Endothelial cell of umbilical vein (primary cell): ENCODE measurements around the gene MNDA. TPM values are rescaled to one million over a fixed set of nuclear protein-coding genes. Genes with fewer than 3 reads are reported as not detected.

Source experiments
- BruUV-seq: library from RNA; stranded (reverse); fragments of 400-500 nt; replicated peaks from 2 replicates; lab custom pipeline; 2021; lab: Mats Ljungman, UMichigan
- CTCF ChIA-PET: fragments of 300-600, 350-600 bp; sonication (Branson Sonifier 250); formaldehyde crosslinking; loops from one replicate; lab custom pipeline; 2021; ENCODE audit warnings: antibody characterized with exemption, inconsistent platforms; lab: Charles Lee
- POLR2A ChIA-PET: fragments of 300-600, 350-600 bp; sonication (Branson Sonifier 250); formaldehyde crosslinking; loops from one replicate; lab custom pipeline; 2021; ENCODE audit warnings: antibody characterized with exemption, inconsistent platforms; lab: Charles Lee
- DNase-seq: peaks from one replicate; pipeline ENCODE4 v3.0.0-alpha.2; 2011; ENCODE audit warnings: low read depth, low spot score
- FAIRE-seq: peaks from 2 replicates; lab custom pipeline; 2011; peaks lifted over from hg19 to GRCh38; lab: Jason Lieb, UNC
- H2AFZ ChIP-seq: 2 replicates; pipeline ENCODE4 v1.6.0; 2012; ENCODE audit warnings: low read depth, low read length, control low read depth, inconsistent platforms
- H3K27ac ChIP-seq: 2 replicates; pipeline ENCODE4 v1.5.1; 2011; ENCODE audit warnings: low read depth, mild to moderate bottlenecking, control low read depth, low read length, moderate library complexity; ENCODE audit not compliant: insufficient read depth
- H3K27me3 ChIP-seq, 2 experiments: 2 replicates each; pipeline versions ENCODE4 v1.6.0 to v1.6.1; 2011; ENCODE audit warnings: low read length in 2 of 2, mixed read lengths in 1 of 2; ENCODE audit not compliant: control insufficient read depth in 2 of 2, insufficient read depth in 2 of 2
- H3K36me3 ChIP-seq, 2 experiments: 2 replicates in 1 of 2; 3 replicates in 1 of 2; pipeline ENCODE4 v1.5.1; 2011; ENCODE audit warnings: low read length in 2 of 2, mild to moderate bottlenecking in 1 of 2, moderate library complexity in 1 of 2; ENCODE audit not compliant: control insufficient read depth in 2 of 2, insufficient read depth in 2 of 2; ENCODE audit errors: extremely low read depth in 1 of 2
- H3K4me1 ChIP-seq: 3 replicates; pipeline ENCODE4 v1.5.1; 2011; ENCODE audit warnings: mild to moderate bottlenecking, low read length; ENCODE audit not compliant: control insufficient read depth, insufficient read depth; ENCODE audit errors: extremely low read depth
- H3K4me2 ChIP-seq: 2 replicates; pipeline ENCODE4 v1.6.1; 2011; ENCODE audit warnings: low read length, control low read depth, mixed read lengths; ENCODE audit not compliant: insufficient read depth
- H3K4me3 ChIP-seq, 3 experiments: fragments of 200-600 bp in 1 of 3; sonication (generic), shearing (Covaris generic) in 1 of 3; replicated peaks in 1 of 3; 2 replicates each; pipeline ENCODE4 v1.5.1; 2011 to 2016; ENCODE audit warnings: control low read depth in 3 of 3, low read length in 3 of 3, mild to moderate bottlenecking in 2 of 3, inconsistent platforms in 1 of 3, low read depth in 1 of 3, moderate library complexity in 1 of 3; ENCODE audit not compliant: insufficient read depth in 1 of 3
- H3K79me2 ChIP-seq: 2 replicates; pipeline ENCODE4 v1.6.0; 2012; ENCODE audit warnings: low read length, inconsistent platforms; ENCODE audit not compliant: control insufficient read depth, insufficient read depth
- H3K9ac ChIP-seq: replicated peaks from 2 replicates; pipeline ENCODE3; 2011; ENCODE audit warnings: low read length, control low read depth; ENCODE audit not compliant: insufficient read depth; ENCODE audit errors: extremely low read depth
- H3K9me1 ChIP-seq: replicated peaks from 3 replicates; pipeline ENCODE4 v1.6.0; 2011; ENCODE audit warnings: mild to moderate bottlenecking, low read length; ENCODE audit not compliant: control insufficient read depth, insufficient read depth; ENCODE audit errors: extremely low read depth
- H3K9me3 ChIP-seq: replicated peaks from 2 replicates; pipeline ENCODE4 v1.5.1; 2012; ENCODE audit warnings: low read length, inconsistent platforms; ENCODE audit not compliant: control insufficient read depth, insufficient read depth
- H4K20me1 ChIP-seq: replicated peaks from 2 replicates; pipeline ENCODE3; 2011; ENCODE audit warnings: mild to moderate bottlenecking, low read length; ENCODE audit not compliant: control insufficient read depth, insufficient read depth; ENCODE audit errors: extremely low read depth
- FOS ChIP-seq: IDR thresholded peaks from 2 replicates; pipeline ENCODE4 v1.6.1; 2011; ENCODE audit warnings: mild to moderate bottlenecking, low read length, moderate library complexity, borderline replicate concordance; ENCODE audit not compliant: insufficient read depth
- JUN ChIP-seq: IDR thresholded peaks from 2 replicates; pipeline ENCODE4 v1.6.1; 2011; ENCODE audit warnings: borderline replicate concordance, low read depth; ENCODE audit not compliant: insufficient read length, insufficient read depth
- MAX ChIP-seq: IDR thresholded peaks from 2 replicates; pipeline ENCODE4 v1.6.1; 2011; ENCODE audit not compliant: insufficient read depth, insufficient read length
- MYC ChIP-seq: IDR thresholded peaks from one replicate; pipeline ENCODE4 v1.6.1; 2011; ENCODE audit warnings: mild to moderate bottlenecking, low read depth, low read length
- dilution Hi-C: fragments of 300-500 bp; cut with MboI; formaldehyde crosslinking; loops from one replicate; pipeline ENCODE4 v1.15.0; 2019; ENCODE audit warnings: low sequenced_read_pairs; ENCODE audit not compliant: extremely low pct_ligation_motif_present
- intact Hi-C: fragments of 100-400 bp; cut with micrococcal nuclease; formaldehyde crosslinking; loops from one replicate; pipeline ENCODE4 v1.10.0; 2022
- polyA plus RNA-seq, 4 experiments: library from polyadenylated mRNA; depleted of rRNA in 3 of 4; stranded (reverse) in 3 of 4; unstranded in 1 of 4; fragments of >200 nt; gene quantifications; 2 replicates each; pipeline versions ENCODE4 v1.2.1 to v1.2.3, GENCODE V29; 2011 to 2012; ENCODE audit warnings: missing spikeins in 1 of 4
- small RNA-seq: library from RNA; depleted of rRNA; stranded (forward); fragments of <200 nt; gene quantifications from one replicate; pipeline ENCODE3, GENCODE V24; 2012; ENCODE audit warnings: low replicate concordance, low read depth; ENCODE audit not compliant: insufficient read depth, insufficient read length
- total RNA-seq: library from RNA; stranded (reverse); gene quantifications from 2 replicates; pipeline ENCODE4 v1.2.3, GENCODE V29; 2021

MNDA gene
- total and polyA plus RNA-seq, 2 donors (not counting 3 experiments of a cell fraction or from before 2014, with no cell fraction given), result not detected

DNA sequence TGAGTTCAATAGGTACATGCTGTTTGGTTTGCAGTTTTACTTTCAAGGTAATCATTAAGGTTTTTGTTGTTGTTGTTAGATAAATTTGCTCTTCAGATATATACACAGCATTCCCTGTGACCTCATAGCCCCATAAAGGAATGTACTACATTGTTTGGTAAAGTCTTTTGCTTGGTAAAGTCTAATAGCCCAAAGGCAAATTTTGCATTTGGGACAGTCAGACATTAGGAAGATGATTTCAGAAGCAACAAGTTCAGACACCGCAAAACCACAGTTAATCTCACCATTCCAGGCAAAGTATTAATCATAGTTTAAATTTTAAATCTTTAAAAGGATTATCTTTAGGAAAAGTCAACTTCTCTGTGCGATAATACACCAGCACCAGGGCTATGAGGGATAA, 67.6 kb downstream of the MNDA start:
- POLR2A ChIA-PET, result no interaction called here
- intact Hi-C loops (no loop called here), dilution Hi-C loops (no loop called here)
- no peaks in the 10 kb centered on the region for H3K9me3 ChIP-seq
- CTCF ChIA-PET, result no interaction called here
- H4K20me1 ChIP-seq, result no peaks in the 10 kb centered on the region
- FAIRE-seq, result no peak
- H3K36me3 ChIP-seq, result no peaks in the 10 kb centered on the region
- no peak overlapping the region for H3K9ac ChIP-seq
- H3K4me3 ChIP-seq, result no peak overlapping the region
- H3K9me1 ChIP-seq, result no peaks in the 10 kb centered on the region
- H2AFZ ChIP-seq, result no peak overlapping the region
- H3K79me2 ChIP-seq, result no peaks in the 10 kb centered on the region
- no peaks in the 10 kb centered on the region for H3K27me3 ChIP-seq
- H3K4me1 ChIP-seq, result no peaks in the 10 kb centered on the region
- H3K4me2 ChIP-seq, result no peak overlapping the region
- BruUV-seq, result no TSS peak
- no peak overlapping the region for H3K27ac ChIP-seq
- TF ChIP-seq JUN (no peak), FOS (no peak), MYC (no peak), MAX (no peak)
- no peak for DNase-seq

Small RNA genes lying within 50 kb of the gene (small RNA-seq; reads per million reads assigned to genes)
- not detected for gene OR2AQ1P

Other genes starting within 250 kb of the MNDA start
- gene OR10Z1, start 226.1 kb upstream of the MNDA start, total RNA-seq, result not detected in 2 replicates
- gene OR10Z1, start 226.1 kb upstream of the MNDA start, polyA plus RNA-seq, result not detected in 2 replicates
- 0.48 and 0.84 TPM in 2 replicates for gene SPTA1, start 144.6 kb upstream of the MNDA start, total RNA-seq
- gene SPTA1, start 144.6 kb upstream of the MNDA start, polyA plus RNA-seq, result 0.01 and 0.11 TPM in 2 replicates
- not detected in 2 replicates for gene OR6K2, start 130.7 kb upstream of the MNDA start, total RNA-seq
- gene OR6K2, start 130.7 kb upstream of the MNDA start, polyA plus RNA-seq, result not detected in 2 replicates
- not detected in 2 replicates for gene OR6K3, start 110.6 kb upstream of the MNDA start, total RNA-seq
- not detected in 2 replicates for gene OR6K3, start 110.6 kb upstream of the MNDA start, polyA plus RNA-seq
- gene OR6K6, start 76.6 kb upstream of the MNDA start, total RNA-seq, result not detected in 2 replicates
- not detected in 2 replicates for gene OR6K6, start 76.6 kb upstream of the MNDA start, polyA plus RNA-seq
- not detected in 2 replicates for gene OR6N1, start 59.2 kb upstream of the MNDA start, total RNA-seq
- gene OR6N1, start 59.2 kb upstream of the MNDA start, polyA plus RNA-seq, result not detected in 2 replicates
- gene OR6N2, start 50.1 kb upstream of the MNDA start, total RNA-seq, result not detected in 2 replicates
- gene OR6N2, start 50.1 kb upstream of the MNDA start, polyA plus RNA-seq, result not detected in 2 replicates
- not detected in 2 replicates for gene PYHIN1, start 100.2 kb downstream of the MNDA start, total RNA-seq
- not detected in 2 replicates for gene PYHIN1, start 100.2 kb downstream of the MNDA start, polyA plus RNA-seq
- 174 and 183 TPM in 2 replicates for gene IFI16, start 178.6 kb downstream of the MNDA start, total RNA-seq
- gene IFI16, start 178.6 kb downstream of the MNDA start, polyA plus RNA-seq, result 43.9 and 52.8 TPM in 2 replicates
- gene AIM2, start 245.4 kb downstream of the MNDA start, total RNA-seq, result not detected in 2 replicates
- not detected in 2 replicates for gene AIM2, start 245.4 kb downstream of the MNDA start, polyA plus RNA-seq